ENCODE measurements around the gene FANCC. TPM values are rescaled to one million over a fixed set of nuclear protein-coding genes. Genes with fewer than 3 reads are reported as not detected.

The FANCC gene
- total RNA-seq, 1 donor from 2014 or later, result 7.9 TPM

GRCh38 chr9:95302479-95302878 lies 15.0 kb downstream of the FANCC start:
- Mint-ChIP-seq H3K4me1 (ENCODE audit: low read depth, unreplicated experiment) (peaks cover 16% of the 10 kb centered on the region), H3K27ac (ENCODE audit: unreplicated experiment) (no peak overlapping the region), H3K27me3 (ENCODE audit: low read depth, unreplicated experiment) (no peaks in the 10 kb centered on the region), H3K36me3 (ENCODE audit: low read depth, unreplicated experiment) (no peaks in the 10 kb centered on the region), H3K9me3 (ENCODE audit: unreplicated experiment) (no peaks in the 10 kb centered on the region), H3K4me3 (ENCODE audit: unreplicated experiment) (no peak overlapping the region)
- H3K4me1 ChIP-seq (ENCODE audit: insufficient read depth, low read length), result peaks cover 12% of the 10 kb centered on the region
- FAIRE-seq (no peak), DNase-seq (ENCODE audit: low read depth) (no peak)
- no peak overlapping the region for H3K4me3 ChIP-seq (ENCODE audit: insufficient read depth, low read depth, low read length)
- H2AFZ ChIP-seq (ENCODE audit: low read depth, low read length), result no peak overlapping the region
- H3K27ac ChIP-seq (ENCODE audit: low read depth, low read length), result no peak overlapping the region
- TF ChIP-seq EZH2 (IDR thresholded peaks at IDR 0.05; ENCODE audit: insufficient read depth, low read length) (no peak), CTCF (IDR thresholded peaks at IDR 0.05; ENCODE audit: insufficient read depth, low read depth, low read length) (no peak)
- H3K79me2 ChIP-seq (ENCODE audit: insufficient read depth, low read length), result peaks cover 5% of the 10 kb centered on the region
- H3K36me3 ChIP-seq (ENCODE audit: insufficient read depth, low read length), result no peaks in the 10 kb centered on the region
- H3K27me3 ChIP-seq (ENCODE audit: insufficient read depth, low read length), result no peaks in the 10 kb centered on the region
- H3K9ac ChIP-seq (ENCODE audit: low read length), result no peak overlapping the region
- no peak overlapping the region for H3K4me2 ChIP-seq (ENCODE audit: low read length)
- H3K9me3 ChIP-seq (ENCODE audit: insufficient read depth, low read depth, low read length), result no peaks in the 10 kb centered on the region
- H4K20me1 ChIP-seq (ENCODE audit: insufficient read depth, low read length), result peaks cover 6% of the 10 kb centered on the region

DNA sequence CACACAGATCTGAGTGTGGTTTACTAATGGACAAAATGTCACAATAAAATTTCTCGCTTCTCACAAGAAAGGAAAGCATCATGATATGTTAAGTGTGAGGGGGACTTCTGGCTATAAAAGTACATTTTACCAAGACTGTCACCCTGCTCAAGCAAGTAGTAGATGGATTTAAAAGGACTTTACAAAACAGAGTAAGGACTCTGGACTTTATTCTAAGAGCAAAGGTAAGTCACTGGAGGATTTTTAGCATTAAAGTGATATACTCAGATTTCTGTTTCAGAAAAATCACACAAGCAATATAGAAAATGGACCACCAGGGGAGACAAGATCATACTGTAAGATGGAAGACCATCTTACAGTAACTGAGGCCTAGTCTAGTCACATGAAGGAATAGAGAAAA lies 19.7 kb downstream of the FANCC start:
- Histone ChIP-seq H3K4me1 (ENCODE audit: insufficient read depth, low read length) (no peaks in the 10 kb centered on the region), H4K20me1 (ENCODE audit: insufficient read depth, low read length) (no peaks in the 10 kb centered on the region), H3K27me3 (ENCODE audit: insufficient read depth, low read length) (no peaks in the 10 kb centered on the region), H3K4me2 (ENCODE audit: low read length) (no peak overlapping the region), H3K36me3 (ENCODE audit: insufficient read depth, low read length) (no peaks in the 10 kb centered on the region), H3K9ac (ENCODE audit: low read length) (no peak overlapping the region), H3K4me3 (ENCODE audit: insufficient read depth, low read depth, low read length) (no peak overlapping the region), H3K9me3 (ENCODE audit: insufficient read depth, low read depth, low read length) (no peaks in the 10 kb centered on the region), H3K27ac (ENCODE audit: low read depth, low read length) (no peak overlapping the region), H2AFZ (ENCODE audit: low read depth, low read length) (no peak overlapping the region), H3K79me2 (ENCODE audit: insufficient read depth, low read length) (peaks cover 2% of the 10 kb centered on the region)
- FAIRE-seq (no peak), DNase-seq (ENCODE audit: low read depth) (no peak)
- H3K4me3 Mint-ChIP-seq (ENCODE audit: unreplicated experiment), result no peak overlapping the region
- H3K27ac Mint-ChIP-seq (ENCODE audit: unreplicated experiment), result no peak overlapping the region
- H3K4me1 Mint-ChIP-seq (ENCODE audit: low read depth, unreplicated experiment), result peaks cover 11% of the 10 kb centered on the region
- TF ChIP-seq EZH2 (IDR thresholded peaks at IDR 0.05; ENCODE audit: insufficient read depth, low read length), result no peak
- TF ChIP-seq CTCF (IDR thresholded peaks at IDR 0.05; ENCODE audit: insufficient read depth, low read depth, low read length), result no peak
- peaks cover 2% of the 10 kb centered on the region for H3K9me3 Mint-ChIP-seq (ENCODE audit: unreplicated experiment)
- H3K27me3 Mint-ChIP-seq (ENCODE audit: low read depth, unreplicated experiment), result no peaks in the 10 kb centered on the region
- peaks cover 1% of the 10 kb centered on the region for H3K36me3 Mint-ChIP-seq (ENCODE audit: low read depth, unreplicated experiment)

DNA sequence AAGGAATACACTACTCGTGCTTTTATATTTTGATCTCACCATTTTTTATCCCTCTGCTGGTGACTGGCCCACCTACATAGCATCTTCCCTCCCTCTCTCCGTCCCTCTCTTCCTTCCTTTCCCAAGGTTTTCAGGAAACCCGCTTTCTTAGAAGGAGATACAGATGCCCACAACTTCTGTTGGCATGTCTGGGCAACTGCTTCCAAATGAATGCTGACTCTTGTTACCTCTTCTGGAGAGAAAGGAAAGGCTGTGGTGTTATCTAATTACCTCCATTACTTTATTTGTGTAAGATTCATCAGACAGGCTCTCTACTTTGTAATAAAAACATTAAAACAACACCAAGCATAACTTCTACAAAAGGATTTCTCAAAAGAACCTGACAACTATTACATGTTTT lies 20.2 kb downstream of the FANCC start:
- no peak for DNase-seq (ENCODE audit: low read depth)
- peaks cover 3% of the 10 kb centered on the region for H3K36me3 Mint-ChIP-seq (ENCODE audit: low read depth, unreplicated experiment)
- Histone ChIP-seq H2AFZ (ENCODE audit: low read depth, low read length) (no peak overlapping the region), H3K79me2 (ENCODE audit: insufficient read depth, low read length) (peaks cover 2% of the 10 kb centered on the region), H3K9me3 (ENCODE audit: insufficient read depth, low read depth, low read length) (no peaks in the 10 kb centered on the region), H3K9ac (ENCODE audit: low read length) (no peak overlapping the region), H3K36me3 (ENCODE audit: insufficient read depth, low read length) (no peaks in the 10 kb centered on the region), H3K4me1 (ENCODE audit: insufficient read depth, low read length) (no peaks in the 10 kb centered on the region), H3K4me2 (ENCODE audit: low read length) (no peak overlapping the region), H3K4me3 (ENCODE audit: insufficient read depth, low read depth, low read length) (no peak overlapping the region), H4K20me1 (ENCODE audit: insufficient read depth, low read length) (no peaks in the 10 kb centered on the region), H3K27ac (ENCODE audit: low read depth, low read length) (no peak overlapping the region), H3K27me3 (ENCODE audit: insufficient read depth, low read length) (no peaks in the 10 kb centered on the region)
- FAIRE-seq, result no peak
- no peak overlapping the region for H3K4me3 Mint-ChIP-seq (ENCODE audit: unreplicated experiment)
- TF ChIP-seq CTCF (IDR thresholded peaks at IDR 0.05; ENCODE audit: insufficient read depth, low read depth, low read length) (no peak), EZH2 (IDR thresholded peaks at IDR 0.05; ENCODE audit: insufficient read depth, low read length) (no peak)
- H3K4me1 Mint-ChIP-seq (ENCODE audit: low read depth, unreplicated experiment), result peaks cover 11% of the 10 kb centered on the region
- peaks cover 2% of the 10 kb centered on the region for H3K9me3 Mint-ChIP-seq (ENCODE audit: unreplicated experiment)
- H3K27me3 Mint-ChIP-seq (ENCODE audit: low read depth, unreplicated experiment), result no peaks in the 10 kb centered on the region
- no peak overlapping the region for H3K27ac Mint-ChIP-seq (ENCODE audit: unreplicated experiment)
